ENCODE results near the gene A1BG.

Gene A1BG

DNA sequence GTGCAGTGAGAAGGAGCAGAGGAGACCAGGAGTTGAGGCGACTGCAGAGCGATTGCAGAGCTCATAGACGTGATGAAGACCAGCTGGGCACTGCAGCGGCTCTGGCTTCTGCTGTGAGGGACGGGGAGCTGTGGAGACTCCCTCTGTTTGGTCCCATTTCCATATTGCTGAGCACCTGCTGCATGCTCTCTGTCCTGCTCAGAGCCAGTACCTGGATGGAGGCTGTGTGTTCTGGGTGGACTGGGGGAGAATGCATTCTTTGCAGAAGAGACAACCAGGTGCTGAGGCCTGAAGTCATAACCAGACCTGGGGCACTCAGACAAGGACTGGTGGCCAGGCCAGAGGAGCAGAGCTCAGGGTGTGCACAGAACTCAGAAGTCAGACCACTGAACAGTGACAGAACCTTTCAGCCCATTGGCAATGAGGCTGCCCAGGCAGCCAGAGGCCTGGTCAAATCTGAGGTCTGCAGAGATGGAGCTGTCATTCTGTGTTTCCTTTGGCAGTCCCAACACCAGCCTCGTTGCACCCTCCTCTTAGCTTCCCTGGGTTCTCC, 1.3 kb upstream of the A1BG start:
- no peak overlapping the region for H3K9ac ChIP-seq (ENCODE audit: low read depth, low read length, poor library complexity, severe bottlenecking)

DNA sequence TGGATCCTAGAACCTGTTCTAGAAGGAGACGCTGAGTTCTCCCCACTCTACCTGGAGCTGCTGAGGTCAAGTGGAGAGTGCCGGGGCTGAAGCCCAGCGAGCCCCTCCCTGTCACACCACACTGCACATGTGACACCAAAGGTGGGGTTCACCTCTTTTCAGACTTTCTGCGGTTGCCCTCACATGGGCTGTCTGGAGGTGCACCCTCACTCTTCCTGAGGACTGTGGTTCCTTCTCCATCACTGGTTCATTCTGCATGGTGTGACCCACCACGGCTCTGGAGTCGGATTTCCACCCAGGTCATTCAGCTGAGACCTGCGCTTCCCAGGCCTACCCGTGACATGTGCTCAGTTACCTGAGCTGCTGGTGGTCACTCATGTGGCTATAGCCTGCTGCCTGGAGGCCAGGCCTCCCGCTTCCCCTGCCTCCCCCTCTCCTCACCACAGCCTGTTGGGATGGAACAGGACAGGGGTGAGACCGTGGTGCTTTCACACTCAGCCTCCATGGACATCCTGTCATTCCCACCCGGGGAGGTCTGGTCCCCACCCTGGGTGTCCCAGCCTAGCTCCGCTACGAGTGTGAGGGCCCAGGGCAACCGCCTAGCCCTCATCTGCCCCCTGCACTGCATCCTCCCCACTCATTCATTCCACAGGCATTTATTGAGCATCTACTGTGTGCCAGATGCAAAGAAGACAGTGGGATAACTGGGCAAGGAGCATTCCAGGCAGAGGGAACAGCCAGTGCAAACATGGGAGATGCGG, 605 bp upstream of the A1BG start:
- Histone ChIP-seq H3K9me2 (replicated peaks; ENCODE audit: low read depth, low read length) (no peaks in the 10 kb centered on the region), H3K9me3 (ENCODE audit: insufficient read depth, low read depth, low read length) (no peaks in the 10 kb centered on the region), H3K4me3 (ENCODE audit: low read length, poor library complexity, severe bottlenecking) (no peak overlapping the region), H4K20me1 (ENCODE audit: insufficient read depth, low read length, poor library complexity, severe bottlenecking) (no peaks in the 10 kb centered on the region), H3K4me2 (ENCODE audit: low read depth, low read length, poor library complexity, severe bottlenecking) (no peak overlapping the region), H3K79me2 (ENCODE audit: insufficient read depth, low read length) (no peaks in the 10 kb centered on the region), H3F3A (ENCODE audit: low read depth) (no peaks in the 10 kb centered on the region), H3K9ac (ENCODE audit: low read depth, low read length, poor library complexity, severe bottlenecking) (no peak overlapping the region), H3K4me1 (ENCODE audit: insufficient read depth, low read length, poor library complexity, severe bottlenecking) (peaks cover 7% of the 10 kb centered on the region), H2AFZ (ENCODE audit: low read length) (no peak overlapping the region), H3K36me3 (ENCODE audit: insufficient read depth, low read length) (no peaks in the 10 kb centered on the region), H3K27me3 (ENCODE audit: insufficient read depth, low read length, poor library complexity, severe bottlenecking) (no peaks in the 10 kb centered on the region)
- TF ChIP-seq, protein P1, sequence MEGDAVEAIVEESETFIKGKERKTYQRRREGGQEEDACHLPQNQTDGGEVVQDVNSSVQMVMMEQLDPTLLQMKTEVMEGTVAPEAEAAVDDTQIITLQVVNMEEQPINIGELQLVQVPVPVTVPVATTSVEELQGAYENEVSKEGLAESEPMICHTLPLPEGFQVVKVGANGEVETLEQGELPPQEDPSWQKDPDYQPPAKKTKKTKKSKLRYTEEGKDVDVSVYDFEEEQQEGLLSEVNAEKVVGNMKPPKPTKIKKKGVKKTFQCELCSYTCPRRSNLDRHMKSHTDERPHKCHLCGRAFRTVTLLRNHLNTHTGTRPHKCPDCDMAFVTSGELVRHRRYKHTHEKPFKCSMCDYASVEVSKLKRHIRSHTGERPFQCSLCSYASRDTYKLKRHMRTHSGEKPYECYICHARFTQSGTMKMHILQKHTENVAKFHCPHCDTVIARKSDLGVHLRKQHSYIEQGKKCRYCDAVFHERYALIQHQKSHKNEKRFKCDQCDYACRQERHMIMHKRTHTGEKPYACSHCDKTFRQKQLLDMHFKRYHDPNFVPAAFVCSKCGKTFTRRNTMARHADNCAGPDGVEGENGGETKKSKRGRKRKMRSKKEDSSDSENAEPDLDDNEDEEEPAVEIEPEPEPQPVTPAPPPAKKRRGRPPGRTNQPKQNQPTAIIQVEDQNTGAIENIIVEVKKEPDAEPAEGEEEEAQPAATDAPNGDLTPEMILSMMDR (conservative IDR thresholded peaks at IDR 0.05; ENCODE audit: low read length): no peak
- no peak for TF ChIP-seq EZH2phosphoT487 (IDR thresholded peaks at IDR 0.05; ENCODE audit: borderline replicate concordance)

More for the DNA sequence above, 1.3 kb upstream of the A1BG start:
- H2AFZ ChIP-seq (ENCODE audit: low read length): no peak overlapping the region
- H3K27me3 ChIP-seq (ENCODE audit: insufficient read depth, low read length, poor library complexity, severe bottlenecking): no peaks in the 10 kb centered on the region
- no peaks in the 10 kb centered on the region for H3K79me2 ChIP-seq (ENCODE audit: insufficient read depth, low read length)
- H3K4me2 ChIP-seq (ENCODE audit: low read depth, low read length, poor library complexity, severe bottlenecking): no peak overlapping the region
- no peaks in the 10 kb centered on the region for H4K20me1 ChIP-seq (ENCODE audit: insufficient read depth, low read length, poor library complexity, severe bottlenecking)
- H3K9me2 ChIP-seq (replicated peaks; ENCODE audit: low read depth, low read length): no peaks in the 10 kb centered on the region
- H3K4me3 ChIP-seq (ENCODE audit: low read length, poor library complexity, severe bottlenecking): no peak overlapping the region
- H3K4me1 ChIP-seq (ENCODE audit: insufficient read depth, low read length, poor library complexity, severe bottlenecking): peaks cover 2% of the 10 kb centered on the region
- TF ChIP-seq, protein P1 (conservative IDR thresholded peaks at IDR 0.05; ENCODE audit: low read length): no peak
- no peak for TF ChIP-seq EZH2phosphoT487 (IDR thresholded peaks at IDR 0.05; ENCODE audit: borderline replicate concordance)
- no peaks in the 10 kb centered on the region for H3K9me3 ChIP-seq (ENCODE audit: insufficient read depth, low read depth, low read length)
- no peaks in the 10 kb centered on the region for H3F3A ChIP-seq (ENCODE audit: low read depth)
- no peaks in the 10 kb centered on the region for H3K36me3 ChIP-seq (ENCODE audit: insufficient read depth, low read length)

DNA sequence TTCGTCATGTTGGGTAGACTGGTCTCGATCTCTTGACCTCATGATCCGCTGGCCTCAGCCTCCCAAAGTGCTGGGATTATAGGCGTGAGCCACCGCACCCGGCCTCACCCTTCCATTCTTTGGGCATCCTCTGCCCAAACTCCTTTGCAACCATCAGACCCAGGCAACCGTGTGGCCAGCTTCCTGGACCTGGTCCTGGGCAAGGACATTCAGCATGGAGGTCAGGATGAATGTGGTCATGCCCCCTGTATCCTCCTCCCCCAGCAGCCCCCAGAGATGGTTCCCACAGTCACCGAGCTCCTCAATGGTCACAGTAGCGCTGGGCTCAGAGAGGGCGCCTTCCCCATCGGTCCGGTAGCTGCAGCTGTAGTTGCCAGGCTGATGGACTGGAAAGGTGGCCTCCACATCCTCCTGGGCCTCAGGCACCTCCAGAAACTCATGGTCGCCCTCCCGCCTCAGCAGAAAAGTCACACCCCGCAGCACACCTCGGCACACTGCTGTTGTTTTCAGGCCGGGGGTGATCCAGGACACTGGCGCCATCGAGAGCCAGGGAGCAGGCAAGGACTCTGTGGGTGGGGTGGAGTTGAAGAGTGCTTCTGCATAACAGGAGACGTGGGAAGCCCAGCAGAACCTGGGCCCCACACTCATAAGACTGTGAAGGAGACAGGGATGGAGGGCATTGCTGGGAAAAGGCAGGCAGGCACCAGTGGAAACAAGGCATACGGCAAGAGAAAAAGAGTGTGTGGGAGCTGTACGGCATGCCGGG, 1.1 kb downstream of the A1BG start:
- H3K9me3 ChIP-seq (ENCODE audit: insufficient read depth, low read depth, low read length): no peaks in the 10 kb centered on the region
- no peaks in the 10 kb centered on the region for H3K9me2 ChIP-seq (replicated peaks; ENCODE audit: low read depth, low read length)
- no peaks in the 10 kb centered on the region for H4K20me1 ChIP-seq (ENCODE audit: insufficient read depth, low read length, poor library complexity, severe bottlenecking)
- no peaks in the 10 kb centered on the region for H3K27me3 ChIP-seq (ENCODE audit: insufficient read depth, low read length, poor library complexity, severe bottlenecking)
- no peak overlapping the region for H2AFZ ChIP-seq (ENCODE audit: low read length)
- H3K36me3 ChIP-seq (ENCODE audit: insufficient read depth, low read length): no peaks in the 10 kb centered on the region
- no peak overlapping the region for H3K9ac ChIP-seq (ENCODE audit: low read depth, low read length, poor library complexity, severe bottlenecking)
- peaks cover 11% of the 10 kb centered on the region for H3K79me2 ChIP-seq (ENCODE audit: insufficient read depth, low read length)
- no peak overlapping the region for H3K4me2 ChIP-seq (ENCODE audit: low read depth, low read length, poor library complexity, severe bottlenecking)
- peaks cover 18% of the 10 kb centered on the region for H3K4me1 ChIP-seq (ENCODE audit: insufficient read depth, low read length, poor library complexity, severe bottlenecking)
- TF ChIP-seq, protein P1 (conservative IDR thresholded peaks at IDR 0.05; ENCODE audit: low read length): no peak
- TF ChIP-seq EZH2phosphoT487 (IDR thresholded peaks at IDR 0.05; ENCODE audit: borderline replicate concordance): no peak
- H3F3A ChIP-seq (ENCODE audit: low read depth): no peaks in the 10 kb centered on the region
- no peak overlapping the region for H3K4me3 ChIP-seq (ENCODE audit: low read length, poor library complexity, severe bottlenecking)

Data from Loucy (cell line).